KBM-7 (cell line): Measurements from ENCODE around the gene PARD6G.

Experiments
- DNase-seq: peaks from one replicate; pipeline ENCODE4 v3.0.0-alpha.2; 2015
- in situ Hi-C: fragments of 300-500 bp; cut with MboI; formaldehyde crosslinking; loops from 2 replicates; pipeline ENCODE4 v1.14.3; 2020; ENCODE audit warnings: low sequenced_read_pairs, low pct_unique_long_range_greater_than_20kb, mixed read lengths

PARD6G gene

GRCh38 chr18:80196528-80197320 is 50.6 kb downstream of the PARD6G start:
- no peak for DNase-seq
- in situ Hi-C loops, result no loop called here

GRCh38 chr18:80194874-80195570 is 52.3 kb downstream of the PARD6G start:
- no peak for DNase-seq
- in situ Hi-C loops, result no loop called here

- DNase-seq, result no peak
- in situ Hi-C loops, result no loop called here
These were observed 53.6 kb downstream of the PARD6G start for GRCh38 chr18:80193701-80194100.

- no peak for DNase-seq
- in situ Hi-C loops, result no loop called here
These were observed 54.5 kb downstream of the PARD6G start for GRCh38 chr18:80192653-80193385.

GRCh38 chr18:80191907-80192652 is 55.2 kb downstream of the PARD6G start:
- in situ Hi-C loops, result no loop called here
- DNase-seq, result no peak

- in situ Hi-C loops, result no loop called here
- no peak for DNase-seq
These were observed 56.0 kb downstream of the PARD6G start for GRCh38 chr18:80191264-80191663.

DNA sequence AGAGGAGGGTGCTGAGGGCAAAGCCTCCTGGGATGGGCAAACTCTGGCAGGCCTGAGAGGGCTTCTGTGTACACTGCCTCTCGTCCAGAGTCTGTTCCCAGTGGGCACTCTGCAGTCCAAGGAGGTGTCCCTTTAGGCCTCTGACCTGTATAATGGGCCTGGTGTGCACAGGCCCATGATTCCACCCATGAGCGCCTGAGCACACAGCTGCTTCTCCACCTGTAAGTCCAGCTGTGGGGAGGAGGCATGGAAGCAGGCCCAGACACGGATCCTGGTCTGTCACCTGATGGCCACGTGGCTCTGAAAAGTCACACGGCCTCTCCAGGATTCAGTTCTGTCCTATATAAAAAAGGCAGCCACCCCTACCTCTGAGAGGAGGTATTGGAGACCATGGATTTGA is 57.0 kb downstream of the PARD6G start:
- no peak for DNase-seq
- in situ Hi-C loops, result no loop called here

GRCh38 chr18:80189531-80189865 is 57.8 kb downstream of the PARD6G start:
- no peak for DNase-seq

DNA sequence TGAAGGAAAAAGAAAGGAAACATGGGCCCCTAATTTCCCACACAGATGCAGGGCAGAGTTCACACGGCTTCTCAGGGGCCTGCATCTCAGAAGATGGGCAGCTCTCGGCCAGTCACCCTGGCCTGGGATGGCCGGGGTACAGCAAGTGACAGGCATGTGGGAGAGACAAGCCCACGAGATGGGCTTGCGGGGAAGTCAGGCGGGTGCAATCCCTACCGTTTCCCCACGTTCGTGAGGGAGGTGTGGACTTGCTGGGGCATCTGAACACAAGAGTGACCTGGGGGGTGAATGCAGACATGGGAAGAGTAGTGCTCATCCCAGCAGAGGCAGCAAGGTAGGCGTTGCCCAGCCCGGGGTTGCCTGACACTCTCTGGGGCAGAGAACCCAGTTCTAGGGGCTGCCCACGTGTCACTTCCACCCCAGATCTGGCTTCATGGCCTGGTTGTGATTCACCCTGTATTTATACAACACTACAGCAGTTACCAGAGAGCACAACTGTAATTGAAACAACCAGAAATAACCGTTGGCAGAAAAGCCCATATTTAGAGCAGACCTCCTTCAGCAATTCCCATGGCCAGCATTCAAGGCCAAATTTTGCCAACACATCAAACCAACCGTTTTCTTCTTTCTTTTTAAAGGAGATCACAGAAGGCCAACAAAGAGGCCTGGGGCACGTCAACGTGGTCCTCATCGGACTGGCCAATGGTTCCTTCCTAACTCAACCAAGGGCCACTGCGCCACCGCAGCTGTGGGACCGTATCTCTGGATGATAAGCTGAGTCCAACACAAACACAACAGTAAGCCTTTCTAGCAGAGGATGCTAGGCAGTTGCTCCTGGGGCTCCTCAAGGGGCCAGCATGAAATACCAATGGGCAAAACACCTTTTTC is 58.4 kb downstream of the PARD6G start:
- DNase-seq, result no peak
- in situ Hi-C loops, result no loop called here

More at GRCh38 chr18:80189531-80189865, 57.8 kb downstream of the PARD6G start:
- in situ Hi-C loops, result no loop called here

GRCh38 chr18:80187956-80188642 is 59.2 kb downstream of the PARD6G start:
- in situ Hi-C loops, result no loop called here

GRCh38 chr18:80185545-80185944 is 61.8 kb downstream of the PARD6G start:
- in situ Hi-C loops, result no loop called here
- DNase-seq, result no peak

More at GRCh38 chr18:80187956-80188642, 59.2 kb downstream of the PARD6G start:
- DNase-seq, result no peak

GRCh38 chr18:80184243-80184772 is 63.0 kb downstream of the PARD6G start:
- in situ Hi-C loops, result no loop called here
- no peak for DNase-seq

GRCh38 chr18:80183273-80184050 is 63.9 kb downstream of the PARD6G start:
- in situ Hi-C loops, result no loop called here
- DNase-seq, result no peak

- DNase-seq, result no peak
- in situ Hi-C loops, result no loop called here
These were observed 64.5 kb downstream of the PARD6G start for GRCh38 chr18:80182855-80183254.

- no peak for DNase-seq
- in situ Hi-C loops, result no loop called here
These were observed 65.5 kb downstream of the PARD6G start for GRCh38 chr18:80181642-80182461.
